ENCODE results near the gene OGDH. TPM values are rescaled to one million over a fixed set of nuclear protein-coding genes. Genes with fewer than 3 reads are reported as not detected.

The OGDH gene
- total and polyA plus RNA-seq, 2 of the 13 experiments (the other 11 are each of a cell fraction or from before 2014, with no cell fraction given): 17.4 to 25.4 TPM

DNA sequence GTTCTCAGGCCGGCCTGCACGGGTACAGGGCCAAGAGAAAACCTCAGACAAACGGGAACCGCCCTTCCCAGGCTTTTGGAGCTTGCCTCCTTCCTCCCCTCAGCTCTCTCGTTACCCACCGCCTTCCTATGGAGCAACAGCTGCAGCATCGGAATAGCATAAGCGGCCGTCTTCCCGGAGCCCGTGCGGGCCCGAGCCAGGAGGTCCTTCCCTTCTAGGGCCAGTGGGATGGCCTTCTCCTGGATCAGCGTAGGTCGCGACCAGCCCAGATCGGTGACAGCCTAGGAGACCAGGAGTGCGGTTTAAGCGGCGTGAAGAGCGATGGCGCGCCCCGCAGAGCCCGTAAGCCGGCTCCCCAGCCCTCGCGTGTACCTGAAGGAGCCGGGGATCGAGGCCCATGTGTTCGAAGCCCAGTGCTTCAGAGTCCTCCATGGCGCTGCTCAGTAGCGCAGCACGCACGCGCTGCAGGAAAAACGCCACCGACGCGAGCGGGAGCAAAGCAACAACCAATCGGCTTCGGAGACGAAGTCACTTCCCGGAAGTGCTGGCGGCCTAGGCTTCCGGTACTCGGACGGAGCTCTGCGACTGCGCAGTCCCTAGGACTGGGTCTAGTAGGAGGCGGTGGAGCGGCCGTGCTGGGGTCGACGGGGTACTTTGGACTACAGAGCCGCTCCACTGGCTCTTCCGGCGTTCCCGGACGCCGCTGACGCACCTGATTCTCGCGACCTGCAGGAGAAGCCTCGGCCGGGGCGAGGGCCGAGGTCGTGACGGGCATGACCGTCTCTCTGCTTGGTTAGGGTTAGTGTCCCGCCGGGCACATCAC, 32.8 kb upstream of the OGDH start, which contains the start of gene DDX56 (continued):
- TF ChIP-seq, protein P1, sequence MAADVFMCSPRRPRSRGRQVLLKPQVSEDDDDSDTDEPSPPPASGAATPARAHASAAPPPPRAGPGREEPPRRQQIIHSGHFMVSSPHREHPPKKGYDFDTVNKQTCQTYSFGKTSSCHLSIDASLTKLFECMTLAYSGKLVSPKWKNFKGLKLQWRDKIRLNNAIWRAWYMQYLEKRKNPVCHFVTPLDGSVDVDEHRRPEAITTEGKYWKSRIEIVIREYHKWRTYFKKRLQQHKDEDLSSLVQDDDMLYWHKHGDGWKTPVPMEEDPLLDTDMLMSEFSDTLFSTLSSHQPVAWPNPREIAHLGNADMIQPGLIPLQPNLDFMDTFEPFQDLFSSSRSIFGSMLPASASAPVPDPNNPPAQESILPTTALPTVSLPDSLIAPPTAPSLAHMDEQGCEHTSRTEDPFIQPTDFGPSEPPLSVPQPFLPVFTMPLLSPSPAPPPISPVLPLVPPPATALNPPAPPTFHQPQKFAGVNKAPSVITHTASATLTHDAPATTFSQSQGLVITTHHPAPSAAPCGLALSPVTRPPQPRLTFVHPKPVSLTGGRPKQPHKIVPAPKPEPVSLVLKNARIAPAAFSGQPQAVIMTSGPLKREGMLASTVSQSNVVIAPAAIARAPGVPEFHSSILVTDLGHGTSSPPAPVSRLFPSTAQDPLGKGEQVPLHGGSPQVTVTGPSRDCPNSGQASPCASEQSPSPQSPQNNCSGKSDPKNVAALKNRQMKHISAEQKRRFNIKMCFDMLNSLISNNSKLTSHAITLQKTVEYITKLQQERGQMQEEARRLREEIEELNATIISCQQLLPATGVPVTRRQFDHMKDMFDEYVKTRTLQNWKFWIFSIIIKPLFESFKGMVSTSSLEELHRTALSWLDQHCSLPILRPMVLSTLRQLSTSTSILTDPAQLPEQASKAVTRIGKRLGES (CRISPR knock-in tag; IDR thresholded peaks at IDR 0.05; ENCODE audit: borderline replicate concordance): no peak; the same call in 1 of the 2 replicates
- TF ChIP-seq CREB1 (IDR thresholded peaks at IDR 0.05): peak; percentile 74
- TF ChIP-seq CREB1 (CRISPR knock-in tag; IDR thresholded peaks at IDR 0.05): peak; percentile 88
- TF ChIP-seq POLR2A (IDR thresholded peaks at IDR 0.05; ENCODE audit: insufficient read depth in 1 of 2, low read depth in 2 of 2, low read length in 2 of 2): peak in 1 of 2 experiments; percentile 86; a peak in 2 of 4 replicates
- TF ChIP-seq NFYB (CRISPR knock-in tag; IDR thresholded peaks at IDR 0.05): peak; percentile 84
- TF ChIP-seq ZNF772 (CRISPR knock-in tag; IDR thresholded peaks at IDR 0.05): peak; percentile 98
- no peak; the same call in 1 of the 2 replicates for TF ChIP-seq ZNF138 (CRISPR knock-in tag; IDR thresholded peaks at IDR 0.05; ENCODE audit: low read depth)
- no peak for TF ChIP-seq NFE2L2 (IDR thresholded peaks at IDR 0.05; ENCODE audit: low read length)
- TF ChIP-seq TBX2 (CRISPR knock-in tag; IDR thresholded peaks at IDR 0.05; ENCODE audit: borderline replicate concordance): peak; percentile 85
- no peak; the same call in 1 of the 2 replicates for TF ChIP-seq ZNF20 (CRISPR knock-in tag; IDR thresholded peaks at IDR 0.05)
- peak; percentile 89 for TF ChIP-seq ZNF264 (CRISPR knock-in tag; IDR thresholded peaks at IDR 0.05)
- TF ChIP-seq HBP1 (CRISPR knock-in tag; IDR thresholded peaks at IDR 0.05; ENCODE audit: low read depth): 0 out of 2 replicates have a peak, but pooled peaks have one; percentile 29
- TF ChIP-seq ZNF710 (CRISPR knock-in tag; IDR thresholded peaks at IDR 0.05; ENCODE audit: borderline replicate concordance): no peak; the same call in none of the 2 replicates
- no peak for TF ChIP-seq MLLT10 (CRISPR knock-in tag; IDR thresholded peaks at IDR 0.05)
- TF ChIP-seq ZNF672 (CRISPR knock-in tag; IDR thresholded peaks at IDR 0.05): no peak
- TF ChIP-seq, protein P2, sequence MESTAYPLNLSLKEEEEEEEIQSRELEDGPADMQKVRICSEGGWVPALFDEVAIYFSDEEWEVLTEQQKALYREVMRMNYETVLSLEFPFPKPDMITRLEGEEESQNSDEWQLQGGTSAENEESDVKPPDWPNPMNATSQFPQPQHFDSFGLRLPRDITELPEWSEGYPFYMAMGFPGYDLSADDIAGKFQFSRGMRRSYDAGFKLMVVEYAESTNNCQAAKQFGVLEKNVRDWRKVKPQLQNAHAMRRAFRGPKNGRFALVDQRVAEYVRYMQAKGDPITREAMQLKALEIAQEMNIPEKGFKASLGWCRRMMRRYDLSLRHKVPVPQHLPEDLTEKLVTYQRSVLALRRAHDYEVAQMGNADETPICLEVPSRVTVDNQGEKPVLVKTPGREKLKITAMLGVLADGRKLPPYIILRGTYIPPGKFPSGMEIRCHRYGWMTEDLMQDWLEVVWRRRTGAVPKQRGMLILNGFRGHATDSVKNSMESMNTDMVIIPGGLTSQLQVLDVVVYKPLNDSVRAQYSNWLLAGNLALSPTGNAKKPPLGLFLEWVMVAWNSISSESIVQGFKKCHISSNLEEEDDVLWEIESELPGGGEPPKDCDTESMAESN (CRISPR knock-in tag; conservative IDR thresholded peaks at IDR 0.05): peak; percentile 38; the same call in 1 of the 2 replicates
- TF ChIP-seq TOPORS (CRISPR knock-in tag; IDR thresholded peaks at IDR 0.05): peak; percentile 89
- TF ChIP-seq RAD21 (CRISPR knock-in tag; IDR thresholded peaks at IDR 0.05): peak; percentile 54
- peak; percentile 75; the same call in 1 of the 2 replicates for TF ChIP-seq GLI4 (CRISPR knock-in tag; IDR thresholded peaks at IDR 0.05; ENCODE audit: borderline replicate concordance)
- TF ChIP-seq MYPOP (CRISPR knock-in tag; IDR thresholded peaks at IDR 0.05): peak; percentile 91
